Right atrium auricular region (tissue), 2 donors: ENCODE results near the gene GALNT7. TPM values are rescaled to one million over a fixed set of nuclear protein-coding genes. Genes with fewer than 3 reads are reported as not detected.

Experiments used
- DNase-seq: peaks from one replicate; pipeline ENCODE4 v3.0.0-alpha.2; 2019; ENCODE audit warnings: low spot score
- H3K27ac ChIP-seq, 2 donors: fragments of 200-600 bp; sonication (generic); 1 replicate in 1 of 2; 2 replicates in 1 of 2; pipeline ENCODE4 v1.5.1; 2016 to 2019
- H3K27me3 ChIP-seq, 2 donors: fragments of 200-600 bp; sonication (generic); one replicate each; pipeline versions ENCODE4 v1.5.1 to v1.6.0; 2017 to 2019
- H3K36me3 ChIP-seq: fragments of 200-600 bp; sonication (generic); one replicate; pipeline ENCODE4 v1.5.1; 2016
- H3K4me1 ChIP-seq, 2 donors: fragments of 200-600 bp; sonication (generic); one replicate each; pipeline versions ENCODE4 v1.5.1 to v1.6.0; 2017 to 2019
- H3K4me3 ChIP-seq, 2 donors: fragments of 200-600 bp; sonication (generic); 1 replicate in 1 of 2; 2 replicates in 1 of 2; pipeline ENCODE4 v1.5.1; 2017 to 2019; ENCODE audit warnings: mild to moderate bottlenecking in 1 of 2, moderate library complexity in 1 of 2
- H3K9me3 ChIP-seq, 2 donors: fragments of 200-600 bp; sonication (generic); one replicate each; pipeline ENCODE4 v1.5.1; 2019
- total RNA-seq, 2 donors: library from RNA; depleted of rRNA; stranded (reverse); fragments of >200 nt; gene quantifications; one replicate each; pipeline ENCODE4 v1.1.0, GENCODE V29; 2016
- TF ChIP-seq, protein P1 (sequence below), 2 donors: fragments of 200-600 bp; sonication (generic); IDR thresholded peaks; one replicate each; pipeline ENCODE4 v1.5.1; 2019; ENCODE audit warnings: antibody characterized with exemption in 2 of 2

The GALNT7 gene
- total RNA-seq, 2 donors from 2014 or later = 5.4 to 6.5 TPM

DNA sequence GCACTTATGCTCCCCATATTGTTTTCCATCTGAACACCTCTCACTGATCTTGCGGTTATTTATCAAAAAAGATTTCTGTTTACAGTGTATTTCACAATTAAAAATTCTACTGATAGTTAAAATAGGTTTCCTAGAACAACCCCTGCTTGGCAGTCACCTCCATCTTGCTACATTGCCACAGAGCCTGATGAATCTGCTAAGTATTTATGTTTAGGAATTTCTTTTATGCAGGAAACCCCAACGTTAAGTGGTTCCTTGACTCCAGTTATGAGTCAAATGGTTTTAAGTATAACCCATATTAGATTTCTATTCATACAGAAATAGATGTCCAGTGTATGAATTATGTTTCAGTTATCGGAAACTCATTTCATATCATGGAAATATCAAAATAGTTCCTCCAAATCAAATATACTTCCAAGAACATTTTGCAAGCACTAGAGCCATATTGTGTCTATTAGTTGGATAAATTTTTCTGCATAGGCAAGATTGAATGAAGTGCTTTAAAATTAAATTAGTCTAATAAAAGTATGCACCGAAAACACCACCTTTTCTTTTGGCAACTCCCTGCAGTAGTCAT lies 20.6 kb downstream of the GALNT7 start:
- TF ChIP-seq, protein P1, sequence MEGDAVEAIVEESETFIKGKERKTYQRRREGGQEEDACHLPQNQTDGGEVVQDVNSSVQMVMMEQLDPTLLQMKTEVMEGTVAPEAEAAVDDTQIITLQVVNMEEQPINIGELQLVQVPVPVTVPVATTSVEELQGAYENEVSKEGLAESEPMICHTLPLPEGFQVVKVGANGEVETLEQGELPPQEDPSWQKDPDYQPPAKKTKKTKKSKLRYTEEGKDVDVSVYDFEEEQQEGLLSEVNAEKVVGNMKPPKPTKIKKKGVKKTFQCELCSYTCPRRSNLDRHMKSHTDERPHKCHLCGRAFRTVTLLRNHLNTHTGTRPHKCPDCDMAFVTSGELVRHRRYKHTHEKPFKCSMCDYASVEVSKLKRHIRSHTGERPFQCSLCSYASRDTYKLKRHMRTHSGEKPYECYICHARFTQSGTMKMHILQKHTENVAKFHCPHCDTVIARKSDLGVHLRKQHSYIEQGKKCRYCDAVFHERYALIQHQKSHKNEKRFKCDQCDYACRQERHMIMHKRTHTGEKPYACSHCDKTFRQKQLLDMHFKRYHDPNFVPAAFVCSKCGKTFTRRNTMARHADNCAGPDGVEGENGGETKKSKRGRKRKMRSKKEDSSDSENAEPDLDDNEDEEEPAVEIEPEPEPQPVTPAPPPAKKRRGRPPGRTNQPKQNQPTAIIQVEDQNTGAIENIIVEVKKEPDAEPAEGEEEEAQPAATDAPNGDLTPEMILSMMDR (IDR thresholded peaks at IDR 0.05) = no peak

DNA sequence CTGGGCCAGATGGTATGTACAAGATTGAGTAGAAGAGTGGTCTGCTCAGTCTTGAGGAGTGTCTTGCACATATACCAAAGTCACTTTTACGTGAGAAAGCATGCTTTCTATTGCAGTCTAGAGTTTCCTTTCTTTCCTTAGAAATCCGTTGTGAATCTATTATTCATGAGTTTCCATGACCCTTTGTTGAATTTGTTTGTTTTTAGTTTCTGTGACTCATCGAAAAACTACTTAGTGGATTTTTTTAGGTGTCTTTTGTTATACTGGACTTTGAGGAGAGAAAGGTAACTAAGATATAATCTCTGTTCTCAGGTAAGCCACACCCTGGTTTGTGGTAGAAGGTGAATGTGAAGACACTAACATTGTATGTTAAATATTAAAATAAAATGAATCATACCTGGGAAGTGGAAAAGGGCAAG lies 23.0 kb downstream of the GALNT7 start:
- no peaks in the 10 kb centered on the region for H3K9me3 ChIP-seq
- no peaks in the 10 kb centered on the region for H3K27me3 ChIP-seq
- H3K36me3 ChIP-seq = no peaks in the 10 kb centered on the region
- H3K4me1 ChIP-seq = no peaks in the 10 kb centered on the region
- no peak for DNase-seq
- TF ChIP-seq, protein P1 (IDR thresholded peaks at IDR 0.05) = no peak
- H3K4me3 ChIP-seq = no peak overlapping the region
- H3K27ac ChIP-seq = no peak overlapping the region

More for the DNA sequence above, 20.6 kb downstream of the GALNT7 start:
- Histone ChIP-seq H3K27me3 (no peaks in the 10 kb centered on the region), H3K9me3 (no peaks in the 10 kb centered on the region), H3K36me3 (no peaks in the 10 kb centered on the region), H3K27ac (no peak overlapping the region), H3K4me3 (no peak overlapping the region), H3K4me1 (no peaks in the 10 kb centered on the region)
- no peak for DNase-seq

DNA sequence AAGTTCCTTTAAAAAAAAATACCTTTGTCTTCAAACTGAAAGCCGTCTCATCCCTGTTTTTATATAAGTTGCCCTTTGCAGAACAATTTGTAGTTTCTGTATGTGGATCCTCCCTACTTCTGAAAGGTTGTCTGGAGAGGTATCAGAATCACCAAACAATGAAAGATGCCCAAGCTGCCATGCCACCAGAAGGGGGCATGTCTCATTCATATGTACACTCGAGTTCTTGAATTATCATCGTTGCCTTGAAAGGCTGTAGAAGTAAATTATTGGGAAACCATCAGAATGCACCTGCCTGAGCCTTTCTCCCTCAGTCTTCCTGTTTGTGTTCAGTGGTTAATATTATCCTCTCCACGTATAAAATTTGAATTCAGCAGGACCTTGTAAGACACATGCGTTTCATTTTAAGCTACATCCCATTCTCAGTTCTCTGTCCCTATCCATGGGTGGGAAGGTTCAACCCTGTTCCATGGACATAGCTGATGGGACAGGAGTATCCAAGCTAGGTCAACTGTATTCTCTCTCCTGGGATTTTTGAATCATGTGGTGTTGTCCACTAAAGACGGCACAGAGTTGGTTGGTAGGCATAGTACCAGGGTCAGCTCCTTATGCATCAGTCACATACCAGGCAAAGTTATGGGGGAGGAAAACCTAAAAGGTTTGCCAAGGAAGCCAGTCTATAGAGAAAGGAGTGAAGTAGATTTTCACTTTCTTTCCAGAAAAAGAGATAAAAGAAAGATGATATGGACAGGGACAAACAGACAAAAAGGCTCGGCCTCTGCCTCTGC lies 24.0 kb downstream of the GALNT7 start:
- no peak for DNase-seq
- Histone ChIP-seq H3K4me1 (no peaks in the 10 kb centered on the region), H3K36me3 (no peaks in the 10 kb centered on the region), H3K27me3 (no peaks in the 10 kb centered on the region), H3K9me3 (no peaks in the 10 kb centered on the region), H3K4me3 (no peak overlapping the region), H3K27ac (no peak overlapping the region)
- TF ChIP-seq, protein P1 (IDR thresholded peaks at IDR 0.05) = no peak

DNA sequence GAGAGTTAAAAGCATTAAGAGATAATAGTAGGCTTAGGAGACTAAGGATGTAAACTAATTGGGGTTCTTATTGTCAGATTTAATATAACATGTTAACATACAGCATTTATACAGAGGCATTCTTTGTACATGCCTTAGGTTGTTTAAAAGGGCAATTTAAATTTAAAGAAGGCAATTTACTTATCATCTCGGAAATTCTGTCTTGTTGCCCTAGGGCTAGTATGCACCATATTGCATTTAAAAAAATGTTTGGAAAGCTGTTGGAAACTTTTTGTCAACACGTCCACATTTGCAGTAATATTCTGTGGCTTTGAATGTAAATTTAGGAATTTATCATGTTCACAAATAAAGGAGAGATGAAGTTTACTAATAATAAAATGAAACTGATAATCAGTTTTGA lies 25.5 kb downstream of the GALNT7 start:
- H3K27me3 ChIP-seq = no peaks in the 10 kb centered on the region
- TF ChIP-seq, protein P1 (IDR thresholded peaks at IDR 0.05) = no peak
- H3K4me3 ChIP-seq = no peak overlapping the region
- H3K9me3 ChIP-seq = no peaks in the 10 kb centered on the region
- H3K36me3 ChIP-seq = no peaks in the 10 kb centered on the region
- H3K4me1 ChIP-seq = no peaks in the 10 kb centered on the region
- H3K27ac ChIP-seq = no peak overlapping the region
- DNase-seq = no peak

DNA sequence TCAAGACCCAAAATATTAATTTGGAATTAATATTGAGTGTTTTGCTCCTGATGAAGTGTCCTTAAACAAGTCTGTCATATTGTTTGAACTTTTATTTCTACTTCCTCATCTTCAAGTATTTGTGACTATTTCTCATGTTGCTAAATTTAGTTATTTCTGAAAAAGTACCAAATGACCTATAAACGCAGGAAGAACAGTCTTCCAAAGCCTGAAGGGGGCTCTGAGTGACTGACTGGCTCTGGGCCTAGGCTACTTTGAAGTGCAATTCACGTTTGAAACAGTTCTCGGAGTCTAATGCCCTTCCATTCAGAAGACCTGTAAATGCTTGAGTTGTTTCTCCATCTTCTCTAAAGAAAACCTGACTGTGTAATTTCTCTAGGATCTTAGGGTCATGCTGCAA lies 26.5 kb downstream of the GALNT7 start:
- DNase-seq = no peak
- no peaks in the 10 kb centered on the region for H3K9me3 ChIP-seq
- H3K27ac ChIP-seq = no peak overlapping the region
- no peaks in the 10 kb centered on the region for H3K36me3 ChIP-seq
- no peaks in the 10 kb centered on the region for H3K4me1 ChIP-seq
- no peak overlapping the region for H3K4me3 ChIP-seq
- TF ChIP-seq, protein P1 (IDR thresholded peaks at IDR 0.05) = no peak
- H3K27me3 ChIP-seq = no peaks in the 10 kb centered on the region
